GM19043 (cell line): ENCODE measurements around the gene ENC1.

ENCODE experiments used
- ATAC-seq: cut with Tn5 transposase; IDR thresholded peaks from one replicate; pipeline ENCODE4 v1.9.1; 2021; ENCODE audit warnings: low read depth; ENCODE audit not compliant: unreplicated experiment

ENC1 gene

DNA sequence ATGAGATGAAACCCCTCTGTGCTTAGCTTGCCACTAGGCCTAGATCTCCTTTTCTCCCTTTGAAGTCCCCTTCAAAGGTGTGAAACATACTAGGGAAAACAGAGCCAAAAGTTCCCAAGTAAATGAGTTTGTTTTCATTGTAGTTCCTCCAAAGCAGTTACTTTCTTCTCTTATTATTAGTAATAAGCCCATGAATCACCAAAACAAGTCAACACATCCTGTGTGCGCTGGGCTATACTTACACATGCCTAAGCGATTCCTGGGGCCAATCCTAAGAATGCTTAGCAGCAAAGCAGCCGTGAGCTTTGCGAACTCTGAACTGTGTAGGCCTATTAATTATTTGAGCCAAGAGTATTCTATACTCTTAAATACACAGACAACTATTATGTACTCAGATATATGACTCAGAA, 7.6 kb downstream of the ENC1 start:
- ATAC-seq = no peak

DNA sequence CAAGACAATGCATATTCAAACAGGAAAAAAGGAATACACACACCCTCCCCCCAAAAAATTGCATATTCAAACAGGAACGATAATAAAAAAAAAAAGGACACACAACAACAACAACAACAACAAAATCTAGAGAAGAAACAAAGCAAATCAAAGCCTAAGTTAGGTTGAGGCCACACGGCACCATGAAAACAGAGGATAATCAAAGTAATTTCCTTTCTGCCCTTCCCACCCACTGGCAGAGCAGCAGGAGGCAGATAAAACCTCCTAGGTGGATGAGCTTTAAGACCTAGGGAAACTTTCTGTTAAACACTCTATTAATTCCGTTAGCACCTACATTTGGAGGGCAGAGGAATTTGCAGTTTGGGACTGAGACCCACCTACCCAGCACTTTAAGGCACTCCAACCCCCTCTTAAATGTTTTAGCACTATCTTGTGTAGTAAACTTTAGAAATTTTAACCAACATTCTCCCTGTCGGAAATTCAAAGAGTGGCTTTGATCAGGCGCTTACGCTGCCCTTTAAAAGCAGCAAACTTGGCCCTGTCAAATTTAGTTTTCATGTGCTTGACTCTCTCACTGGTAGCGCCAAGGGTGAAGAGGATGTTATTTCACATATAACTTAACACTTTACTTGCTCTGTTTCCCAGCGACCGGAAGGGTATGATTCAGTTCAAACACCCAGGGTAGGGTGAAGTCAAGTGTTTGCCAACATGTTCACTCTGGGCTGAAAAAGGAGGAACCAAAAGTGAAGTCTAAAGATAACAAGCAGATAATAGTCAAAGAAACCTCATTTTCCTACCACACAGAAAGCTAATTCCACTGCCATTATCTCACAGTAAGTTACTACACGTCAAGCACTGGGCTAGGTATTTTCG, 9.2 kb downstream of the ENC1 start:
- ATAC-seq = peak; percentile 86

DNA sequence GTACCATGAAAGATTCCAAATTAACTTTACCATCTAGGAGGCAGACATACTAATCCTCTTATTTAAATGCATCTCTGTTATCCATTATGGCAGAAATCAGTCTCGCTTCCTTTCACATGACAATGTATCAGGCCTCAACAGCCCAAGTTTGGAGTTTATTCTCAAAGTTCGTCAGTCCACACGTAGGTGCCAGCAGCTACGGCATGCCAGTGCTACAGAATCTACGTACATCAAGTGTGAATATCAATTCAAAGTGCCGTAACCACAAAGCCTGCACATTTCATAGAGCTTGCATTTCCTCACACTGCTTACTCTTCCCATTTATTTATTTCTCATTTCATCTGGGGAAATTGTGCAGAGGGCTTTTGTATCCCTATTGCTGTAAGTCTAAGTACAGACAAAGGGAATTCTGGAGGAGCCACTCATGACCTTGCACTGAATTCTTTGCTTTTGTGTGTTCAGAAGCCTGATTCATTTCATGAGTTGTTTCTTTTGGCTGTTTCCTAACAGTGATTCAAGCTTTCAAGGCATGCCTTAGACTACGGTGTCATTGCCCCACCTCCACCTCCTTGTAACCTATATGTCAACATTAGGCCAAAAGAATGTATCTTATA, 10.0 kb downstream of the ENC1 start:
- no peak for ATAC-seq

DNA sequence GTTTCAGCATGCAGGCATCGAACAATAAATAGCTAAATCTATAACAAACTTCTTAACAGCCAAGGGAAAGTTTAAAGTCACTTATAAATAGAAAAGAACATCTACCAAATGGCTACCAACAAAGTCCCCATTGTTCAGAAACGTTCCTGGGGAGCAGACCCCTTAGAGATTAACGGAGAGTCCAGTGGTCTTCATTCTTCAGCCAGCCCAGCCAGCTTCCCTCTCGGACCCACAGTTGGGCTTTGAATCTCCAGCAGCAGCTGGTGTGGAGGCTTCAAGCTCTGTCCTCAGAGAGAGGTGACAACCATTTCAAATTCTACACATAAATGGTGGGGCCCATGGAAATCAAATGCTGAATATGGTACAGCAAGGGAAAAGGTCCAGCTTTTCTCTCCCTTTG, 11.2 kb downstream of the ENC1 start:
- no peak for ATAC-seq

DNA sequence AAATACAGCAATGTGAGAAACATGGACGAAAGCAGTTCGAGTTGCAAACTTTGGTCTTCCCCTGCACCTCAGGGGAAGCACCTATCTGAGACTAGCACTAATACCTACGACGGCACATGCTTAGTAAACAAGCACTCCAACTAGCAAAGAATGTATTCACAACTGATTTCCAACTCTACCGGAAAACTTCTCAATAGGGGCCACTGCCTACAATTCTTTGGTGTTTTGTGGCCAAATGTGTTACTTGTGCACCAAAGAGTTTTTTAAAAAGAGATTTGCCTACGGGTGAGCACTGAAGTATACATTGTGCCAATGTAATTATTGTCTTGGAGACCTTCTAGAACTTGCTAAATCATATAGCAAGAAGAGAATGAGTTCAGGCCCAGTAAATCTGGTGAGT, 12.2 kb downstream of the ENC1 start:
- no peak for ATAC-seq

DNA sequence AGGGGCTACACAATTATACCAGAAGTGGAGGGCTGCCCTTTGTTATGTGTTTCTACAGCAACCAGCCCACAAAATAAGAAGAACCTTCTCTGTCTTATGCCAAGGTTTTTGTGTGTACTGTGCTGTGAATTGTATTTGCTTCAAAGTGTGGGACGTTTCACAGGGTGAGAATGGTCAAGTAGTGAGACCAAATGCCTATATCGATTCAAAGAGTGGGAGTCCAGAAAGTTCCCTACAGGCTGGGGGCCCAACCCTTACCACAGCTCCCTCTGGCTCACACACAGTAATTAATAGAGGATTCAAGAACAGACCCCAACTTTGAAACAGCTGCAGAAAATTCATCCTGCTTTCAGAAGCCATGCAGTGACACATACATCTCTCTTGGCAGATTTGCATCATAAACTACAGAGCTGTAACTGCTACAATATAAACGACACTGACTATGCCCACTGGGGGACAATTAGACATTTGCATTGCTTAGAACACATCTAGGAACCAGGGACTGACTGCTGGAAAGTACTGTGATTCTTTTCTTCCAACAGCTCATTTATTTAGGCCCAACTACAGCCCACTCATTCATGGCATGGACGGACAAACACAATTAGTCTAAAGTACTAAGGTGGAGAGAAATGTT, 12.8 kb downstream of the ENC1 start:
- no peak for ATAC-seq

DNA sequence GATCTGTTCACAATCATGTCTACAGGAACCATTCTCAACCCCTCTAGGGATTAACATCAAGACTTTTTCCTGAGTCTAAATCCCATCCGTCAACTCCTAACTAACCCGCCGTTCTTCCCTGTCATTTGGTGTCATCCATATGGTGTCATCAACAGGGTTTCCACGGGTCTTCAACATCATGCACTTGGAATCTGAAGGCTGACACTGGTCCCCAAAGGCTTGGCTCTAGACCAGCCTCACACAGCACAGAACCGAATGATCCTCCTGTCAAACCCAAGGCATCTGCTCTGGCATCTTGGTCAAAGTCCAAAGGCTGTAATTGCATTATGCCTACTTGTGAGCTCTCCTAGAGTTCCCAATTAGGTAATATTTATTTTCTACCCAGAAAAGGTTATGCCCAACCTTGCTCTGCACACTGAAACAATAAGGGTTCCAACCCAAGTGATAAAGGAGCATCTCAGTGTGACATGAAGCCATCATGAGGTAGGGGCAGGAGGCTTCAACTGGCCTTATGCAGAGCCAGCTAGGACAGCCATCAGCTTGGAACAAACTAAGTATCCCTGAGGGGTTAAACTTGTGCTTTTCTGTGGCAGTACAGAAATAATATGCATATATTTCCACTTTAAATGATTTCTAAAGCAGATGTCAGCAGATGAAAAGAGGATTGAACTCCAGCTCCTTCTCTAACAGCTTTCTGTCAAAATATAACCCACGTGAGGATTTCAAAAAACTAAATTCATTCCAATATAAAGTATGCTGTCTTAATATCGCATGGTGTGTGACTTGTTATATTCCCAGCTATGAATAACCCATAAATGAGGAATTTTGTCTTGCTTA, 13.9 kb downstream of the ENC1 start:
- ATAC-seq = no peak

DNA sequence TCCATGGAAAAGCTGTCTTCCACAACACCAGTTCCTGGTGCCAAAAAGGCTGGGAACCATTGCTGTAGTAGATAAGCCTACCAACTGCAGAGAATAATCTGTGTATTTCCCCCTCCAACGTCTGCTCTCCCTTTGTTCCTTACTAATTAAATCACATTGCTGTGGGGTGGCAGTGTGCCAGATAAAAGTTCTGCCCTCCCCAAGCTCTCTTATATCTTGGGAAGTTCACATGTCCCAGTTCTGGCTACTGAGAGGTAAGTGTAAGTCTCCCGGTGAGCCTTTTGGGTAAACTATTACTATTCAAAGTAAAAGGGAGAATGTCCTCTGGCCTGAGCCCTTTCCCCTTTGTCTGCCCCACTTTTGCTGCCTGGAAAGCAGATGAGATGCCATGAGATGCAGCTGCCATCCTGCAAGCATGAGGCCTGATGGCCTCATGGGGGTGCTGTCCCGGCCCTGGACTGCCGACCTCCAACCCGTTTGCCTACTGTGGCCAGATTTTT, 14.7 kb downstream of the ENC1 start:
- ATAC-seq = no peak

DNA sequence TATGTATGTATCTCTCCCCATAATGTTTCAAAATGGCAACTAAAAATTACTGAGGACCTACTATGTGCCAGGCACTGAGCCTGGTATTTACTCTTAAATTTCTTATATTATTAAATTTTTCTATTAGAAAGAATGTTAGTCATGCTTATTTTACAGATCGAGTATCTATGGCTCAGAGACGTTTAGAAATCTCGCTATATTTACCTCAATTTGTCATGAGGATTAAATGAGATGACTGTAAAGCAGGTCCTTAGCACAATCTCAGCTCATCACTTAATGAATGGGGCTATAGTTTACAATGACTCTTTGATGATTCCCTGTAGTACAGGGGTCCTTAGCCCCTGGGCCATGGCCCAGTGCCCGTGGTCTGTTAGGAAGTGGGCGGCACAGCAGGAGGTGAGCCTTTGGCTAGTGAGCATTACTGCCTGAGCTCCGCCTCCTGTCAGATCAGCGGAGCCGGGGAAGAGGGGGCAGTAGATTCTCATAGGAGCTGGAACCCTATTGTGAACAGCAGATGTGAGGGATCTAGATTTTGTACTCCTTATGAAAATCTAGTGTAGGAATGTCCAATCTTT, 15.5 kb downstream of the ENC1 start:
- ATAC-seq = no peak

DNA sequence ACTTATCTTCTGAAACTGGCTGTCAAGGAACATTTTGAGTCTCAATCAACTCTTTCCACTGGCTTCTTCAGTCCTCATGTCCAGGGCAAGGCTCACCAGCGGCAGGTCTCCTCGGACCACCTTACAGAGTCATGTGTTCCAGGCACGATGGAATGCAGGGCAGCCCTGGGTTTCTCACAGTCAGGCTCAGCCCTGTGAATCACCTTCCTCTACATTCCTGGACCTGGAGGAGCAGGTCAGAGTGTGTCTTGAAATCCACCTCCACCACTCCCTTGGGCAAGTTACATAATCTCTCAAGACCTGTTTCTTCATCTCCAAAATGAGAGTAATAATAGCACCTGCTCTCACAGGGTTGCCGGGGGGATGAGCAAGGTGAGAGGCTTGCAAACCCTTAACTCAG, 16.0 kb downstream of the ENC1 start:
- no peak for ATAC-seq

DNA sequence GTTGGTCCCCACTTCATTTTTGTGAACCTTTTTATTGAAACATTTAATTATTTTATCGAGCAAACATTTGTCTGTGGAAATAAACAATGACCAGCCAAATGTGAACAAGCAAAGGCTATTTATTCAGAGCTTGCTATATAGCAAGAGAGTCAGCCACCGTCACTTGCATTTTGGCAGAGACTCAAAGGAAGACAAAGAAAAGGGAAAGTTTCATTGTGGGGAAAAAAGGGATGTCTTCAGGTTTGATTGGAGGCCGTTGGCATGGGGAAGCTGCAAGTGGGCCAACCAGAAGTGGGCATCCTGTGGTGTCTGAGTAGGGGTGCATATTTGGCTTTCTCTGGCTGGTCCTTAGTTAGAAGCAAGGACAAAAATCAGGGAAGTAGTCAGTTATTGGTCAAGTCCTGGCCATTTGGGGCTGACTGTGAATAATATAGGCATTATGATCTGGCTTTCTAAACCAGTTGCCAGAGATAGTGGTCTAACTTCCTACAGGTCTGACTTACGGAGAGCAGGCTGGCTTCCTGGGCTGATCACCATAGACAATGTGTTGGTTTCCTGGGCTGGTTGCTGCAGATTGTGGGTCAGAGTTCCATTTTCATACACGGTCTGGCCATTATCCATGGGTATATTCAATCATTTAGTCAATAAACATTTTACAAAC, 16.6 kb downstream of the ENC1 start:
- no peak for ATAC-seq

DNA sequence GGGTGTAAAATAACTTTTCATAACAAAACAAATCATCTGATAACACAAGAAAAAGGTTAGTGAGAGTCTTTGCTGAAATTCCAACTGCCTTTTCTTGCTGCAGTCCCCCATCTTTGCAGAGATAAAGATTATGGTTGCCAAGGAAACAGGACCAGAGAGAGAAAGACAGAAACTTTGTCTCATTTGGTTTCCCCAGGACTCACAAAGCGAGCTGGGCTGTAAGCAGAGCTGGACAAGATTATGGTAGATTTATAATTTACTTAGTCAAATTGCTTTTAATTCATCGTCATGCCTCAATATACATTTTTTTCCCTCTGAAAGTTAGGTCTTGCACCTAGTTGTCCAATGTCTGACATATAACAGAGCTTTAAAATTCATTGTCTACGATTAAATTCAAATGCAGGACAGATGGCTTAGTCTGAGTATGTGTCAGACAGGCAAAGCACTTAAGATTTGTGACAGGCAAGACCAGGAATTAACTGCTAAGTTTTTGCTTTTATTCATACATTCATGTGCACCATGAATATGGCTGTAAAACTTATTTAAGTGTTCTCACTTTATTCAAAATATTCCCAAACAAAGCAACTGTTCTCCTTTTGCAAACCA, 17.4 kb downstream of the ENC1 start:
- no peak for ATAC-seq

DNA sequence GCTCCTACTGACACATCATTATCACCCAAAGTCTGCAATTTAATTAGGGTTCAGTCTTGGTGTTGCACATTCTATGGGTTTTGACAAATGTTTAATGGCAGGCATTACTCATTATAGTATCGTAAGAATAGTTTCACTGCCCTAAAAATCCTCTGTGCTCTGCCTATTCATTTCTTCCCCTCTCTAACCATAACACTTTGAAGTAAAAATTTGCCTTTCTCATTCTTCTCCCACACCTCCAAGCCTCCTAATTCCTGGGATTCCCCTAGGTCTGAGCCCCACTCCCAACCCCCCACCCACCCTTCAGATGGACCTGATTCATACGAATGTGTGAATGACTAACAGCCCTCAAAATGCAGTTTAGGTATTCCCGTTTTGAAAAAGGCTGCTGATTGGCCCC, 18.4 kb downstream of the ENC1 start:
- no peak for ATAC-seq

DNA sequence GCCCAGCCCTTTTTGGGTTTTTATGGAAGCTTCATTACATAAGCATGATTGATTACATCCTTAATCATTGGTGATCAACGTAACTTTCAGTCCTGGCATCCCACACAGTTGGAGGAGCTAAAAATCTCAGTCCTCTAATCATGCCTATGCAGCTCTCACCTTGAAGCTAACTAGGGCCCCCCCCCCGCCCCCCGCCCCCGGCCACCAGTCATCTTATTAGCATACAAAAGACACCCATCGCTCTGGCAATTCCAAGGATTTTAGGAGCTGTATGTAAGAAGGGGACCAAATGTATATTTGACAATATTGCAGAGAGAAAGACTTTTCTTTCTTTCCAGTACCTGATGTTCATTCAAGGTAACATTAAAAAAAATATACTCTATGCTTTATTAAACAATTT, 19.0 kb downstream of the ENC1 start:
- no peak for ATAC-seq

DNA sequence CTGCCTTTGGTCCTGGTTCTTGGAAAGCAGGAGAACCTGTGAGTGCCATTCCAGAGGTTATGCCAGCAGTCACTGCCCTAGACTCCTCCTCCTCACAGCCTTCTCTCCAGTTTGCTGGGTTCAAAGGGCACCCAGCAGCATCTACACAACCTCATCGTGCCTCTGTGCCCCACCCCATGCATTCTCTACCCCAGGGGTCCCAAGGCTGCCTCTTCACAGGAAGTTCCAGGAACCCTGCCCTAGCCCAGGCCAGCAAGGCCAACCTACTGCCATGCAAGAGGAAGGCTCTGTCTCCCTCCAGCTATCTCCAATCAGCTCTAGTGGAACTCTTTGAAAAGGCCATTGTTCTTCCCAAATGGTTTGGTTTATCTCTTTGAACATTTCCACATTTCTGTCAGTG, 21.2 kb downstream of the ENC1 start:
- no peak for ATAC-seq

DNA sequence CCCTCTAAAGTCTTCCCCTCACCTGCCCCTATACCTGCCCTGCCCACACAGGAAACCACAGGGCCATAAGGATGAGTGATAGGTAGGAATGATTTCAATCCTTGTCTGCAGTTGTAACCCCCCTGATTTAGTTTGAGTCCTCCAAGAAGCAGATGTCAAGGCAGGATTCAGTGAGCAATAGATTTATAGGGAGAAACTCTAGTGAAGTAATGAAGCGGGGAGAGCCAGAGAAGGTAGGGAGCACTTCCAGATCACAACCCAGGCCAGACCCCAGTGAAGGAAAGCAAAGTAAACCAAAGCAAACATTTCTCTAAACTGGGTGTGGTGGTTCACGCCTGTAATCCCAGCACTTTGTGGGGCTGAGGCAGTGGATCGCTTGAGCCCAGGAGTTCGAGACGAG, 22.4 kb downstream of the ENC1 start:
- ATAC-seq = no peak

DNA sequence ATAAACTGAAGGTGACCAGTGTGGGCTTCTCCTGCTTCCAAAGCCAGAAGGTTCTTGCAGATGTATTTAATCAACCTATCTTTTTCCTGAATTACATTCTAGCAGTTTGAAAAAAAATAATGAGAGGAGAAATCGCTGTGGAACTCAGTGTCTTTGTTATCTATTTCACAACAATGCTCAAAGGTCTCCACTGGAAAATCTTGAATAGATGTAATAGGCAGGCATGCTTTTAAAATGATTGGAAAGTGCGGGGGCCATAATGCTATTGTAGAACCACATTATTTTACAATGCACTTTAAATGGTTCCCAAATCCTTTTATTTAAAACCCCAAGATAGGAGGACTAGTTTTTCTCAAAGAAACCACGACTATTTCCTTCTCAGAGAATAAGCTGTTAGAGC, 23.3 kb downstream of the ENC1 start:
- no peak for ATAC-seq

DNA sequence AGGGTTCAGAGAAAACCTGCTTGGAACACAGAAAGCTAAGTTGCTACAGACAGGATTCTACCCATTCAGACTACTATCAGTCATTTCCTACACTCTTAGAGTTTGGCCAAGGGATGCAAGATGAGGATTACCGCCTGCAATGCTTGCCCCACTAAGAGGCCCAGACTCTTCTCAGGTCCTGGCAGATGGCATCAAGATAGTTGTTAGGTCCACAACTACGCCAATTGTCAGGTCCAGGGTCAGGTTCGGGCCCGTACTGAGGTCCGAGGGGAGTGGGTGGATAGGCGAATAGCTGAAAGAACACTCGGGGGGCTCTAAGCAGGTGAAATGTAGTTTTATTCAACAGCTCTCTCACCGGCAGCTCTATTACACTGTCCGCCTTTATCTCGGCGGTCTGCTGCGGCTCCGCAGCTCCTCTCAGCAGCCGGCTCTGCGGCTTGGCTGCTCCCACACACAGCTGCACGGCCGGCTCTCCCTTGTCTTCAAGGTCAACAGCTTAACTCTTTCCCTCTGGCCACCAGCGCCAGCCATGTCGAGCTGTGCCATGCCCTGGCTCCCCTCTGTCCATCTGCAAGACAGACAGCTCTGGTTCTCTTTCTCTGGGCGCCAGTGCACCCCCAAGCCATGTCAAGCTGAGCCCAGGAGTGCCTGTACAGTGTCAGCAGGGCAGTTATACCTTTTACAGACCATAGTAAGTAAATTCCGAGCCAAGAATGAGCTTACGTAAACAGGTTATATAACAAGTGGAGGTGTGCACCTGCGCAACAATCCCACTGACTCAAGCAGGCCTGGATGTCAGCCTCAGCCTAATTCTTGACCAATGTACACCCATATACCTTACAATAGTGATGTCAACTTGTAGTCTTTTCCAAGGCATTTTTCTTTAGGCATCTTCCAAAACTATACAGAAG, 24.0 kb downstream of the ENC1 start:
- no peak for ATAC-seq
